Neural cell (in vitro differentiated cells): ENCODE results near the gene MAFB. TPM values are rescaled to one million over a fixed set of nuclear protein-coding genes. Genes with fewer than 3 reads are reported as not detected.
A peak's percentile ranks its signal among the peaks of the same experiment; 100 is the strongest.

ENCODE experiments used
- H2AFZ ChIP-seq: fragments of 200-600, 300-800 bp; sonication (generic), shearing (Covaris generic); 2 replicates; pipeline ENCODE4 v1.6.0; 2014; ENCODE audit warnings: low read depth, mild to moderate bottlenecking, antibody characterized with exemption, low read length, moderate library complexity
- H3F3A ChIP-seq: fragments of 200-600 bp; shearing (Covaris generic); 2 replicates; pipeline ENCODE4 v1.6.1; 2016; ENCODE audit warnings: mild to moderate bottlenecking, moderate library complexity, mixed read lengths, antibody characterized with exemption, low read length; ENCODE audit not compliant: insufficient read depth, poor library complexity, severe bottlenecking
- H3K27ac ChIP-seq: fragments of 200-600, 300-800 bp; sonication (generic), shearing (Covaris generic); 2 replicates; pipeline ENCODE4 v1.5.1; 2014; ENCODE audit warnings: mild to moderate bottlenecking, low read length, moderate library complexity
- H3K27me3 ChIP-seq: fragments of 300-800, 200-600 bp; sonication (generic), shearing (Covaris generic); 2 replicates; pipeline ENCODE4 v1.6.0; 2014; ENCODE audit warnings: mild to moderate bottlenecking, low read depth, low read length, moderate library complexity; ENCODE audit not compliant: insufficient read depth
- H3K36me3 ChIP-seq: fragments of 300-800, 200-600 bp; sonication (generic), shearing (Covaris generic); 2 replicates; pipeline ENCODE4 v1.5.1; 2014; ENCODE audit warnings: mild to moderate bottlenecking, antibody characterized with exemption, low read length, moderate library complexity; ENCODE audit not compliant: insufficient read depth
- H3K4me2 ChIP-seq: fragments of 300-800, 200-600 bp; sonication (generic), shearing (Covaris generic); 2 replicates; pipeline ENCODE4 v1.6.0; 2014; ENCODE audit warnings: mild to moderate bottlenecking, low read length
- H3K4me3 ChIP-seq: fragments of 300-800, 200-600 bp; sonication (generic), shearing (Covaris generic); 2 replicates; pipeline ENCODE4 v1.5.1; 2014; ENCODE audit warnings: mild to moderate bottlenecking, low read length, moderate library complexity
- H3K79me2 ChIP-seq: fragments of 200-600 bp; shearing (Covaris generic); replicated peaks from 2 replicates; pipeline ENCODE4 v1.6.0; 2014; ENCODE audit warnings: mild to moderate bottlenecking, low read length, moderate library complexity; ENCODE audit not compliant: insufficient read depth
- H3K9ac ChIP-seq: fragments of 300-800, 200-600 bp; sonication (generic), shearing (Covaris generic); 2 replicates; pipeline ENCODE4 v1.6.1; 2016; ENCODE audit warnings: mild to moderate bottlenecking, low read length, mixed read lengths
- H3K9me2 ChIP-seq: fragments of 200-600 bp; shearing (Covaris generic); 2 replicates; pipeline ENCODE4 v1.6.1; 2016; ENCODE audit warnings: mild to moderate bottlenecking, low read length, mixed read lengths; ENCODE audit not compliant: insufficient read depth
- H3K9me3 ChIP-seq: fragments of 200-600, 300-800 bp; sonication (generic), shearing (Covaris generic); 2 replicates; pipeline ENCODE4 v1.6.1; 2016; ENCODE audit warnings: mild to moderate bottlenecking, mixed run types, low read length, moderate library complexity, mixed read lengths
- H4K20me1 ChIP-seq: fragments of 200-600 bp; shearing (Covaris generic); 2 replicates; pipeline ENCODE4 v1.6.1; 2016; ENCODE audit warnings: mild to moderate bottlenecking, mixed run types; ENCODE audit not compliant: insufficient read depth
- CTCF ChIP-seq: fragments of 450-650 bp; IDR thresholded peaks from 2 replicates; pipeline ENCODE4 v1.5.1; 2014; ENCODE audit warnings: antibody characterized with exemption, mild to moderate bottlenecking, moderate library complexity; ENCODE audit not compliant: poor library complexity, severe bottlenecking
- EZH2 ChIP-seq: fragments of 200-600, 300-800 bp; shearing (Covaris generic), sonication (generic); IDR thresholded peaks from 2 replicates; pipeline ENCODE4 v1.6.1; 2014; ENCODE audit warnings: antibody characterized with exemption, low read length, borderline replicate concordance, mild to moderate bottlenecking; ENCODE audit not compliant: insufficient read depth, poor library complexity, severe bottlenecking
- POLR2AphosphoS5 ChIP-seq: IDR thresholded peaks from 2 replicates; pipeline ENCODE4 v1.6.1; 2012
- RAD21 ChIP-seq: fragments of 450-650 bp; conservative IDR thresholded peaks from 2 replicates; pipeline ENCODE4 v1.6.1; 2014; ENCODE audit warnings: antibody characterized with exemption, mild to moderate bottlenecking, moderate library complexity
- REST ChIP-seq: IDR thresholded peaks from 2 replicates; pipeline ENCODE4 v1.6.1; 2012; ENCODE audit warnings: borderline replicate concordance
- SMC3 ChIP-seq: fragments of 450-650 bp; conservative IDR thresholded peaks from 2 replicates; pipeline ENCODE4 v1.6.1; 2014; ENCODE audit warnings: antibody characterized with exemption, mild to moderate bottlenecking, moderate library complexity; ENCODE audit not compliant: poor library complexity
- TAF1 ChIP-seq: IDR thresholded peaks from 2 replicates; pipeline ENCODE4 v1.6.1; 2012; ENCODE audit warnings: low read depth
- polyA plus RNA-seq: library from polyadenylated mRNA; depleted of rRNA; stranded (reverse); fragments of >200 nt; gene quantifications from 2 replicates; pipeline ENCODE4 v1.2.3, GENCODE V29; 2014

The MAFB gene
- polyA plus RNA-seq, 1 donor from 2014 or later, result 5.6 TPM

- H3K27ac ChIP-seq, result no peak overlapping the region
- no peak for TF ChIP-seq SMC3
- TF ChIP-seq CTCF, result no peak
- no peak for TF ChIP-seq EZH2
- TF ChIP-seq RAD21, result no peak
- TF ChIP-seq REST, result no peak
- peak; percentile 8 for TF ChIP-seq POLR2AphosphoS5
- no peaks in the 10 kb centered on the region for H3K9me3 ChIP-seq
- H3F3A ChIP-seq, result no peaks in the 10 kb centered on the region
- peaks cover 85% of the 10 kb centered on the region for H3K27me3 ChIP-seq
- H3K9me2 ChIP-seq, result no peaks in the 10 kb centered on the region
- no peak overlapping the region for H2AFZ ChIP-seq
- H3K4me3 ChIP-seq, result peak overlapping the region; percentile 54
- no peak overlapping the region for H3K4me2 ChIP-seq
- H3K9ac ChIP-seq, result no peak overlapping the region
- H3K36me3 ChIP-seq, result peaks cover 5% of the 10 kb centered on the region
- H4K20me1 ChIP-seq, result peaks cover 12% of the 10 kb centered on the region
- peaks cover 12% of the 10 kb centered on the region for H3K79me2 ChIP-seq
Measured at GRCh38 chr20:40683221-40683893, 5.7 kb downstream of the MAFB start.

GRCh38 chr20:40682104-40682981, 6.7 kb downstream of the MAFB start:
- no peak overlapping the region for H3K27ac ChIP-seq
- peaks cover 83% of the 10 kb centered on the region for H3K27me3 ChIP-seq
- peaks cover 12% of the 10 kb centered on the region for H3K79me2 ChIP-seq
- H3K9ac ChIP-seq, result no peak overlapping the region
- no peaks in the 10 kb centered on the region for H3F3A ChIP-seq
- no peak overlapping the region for H3K4me2 ChIP-seq
- TF ChIP-seq SMC3 (no peak), TAF1 (no peak)
- H3K36me3 ChIP-seq, result peaks cover 5% of the 10 kb centered on the region
- no peaks in the 10 kb centered on the region for H3K9me3 ChIP-seq
- H3K4me3 ChIP-seq, result peak overlapping the region; percentile 54
- no peak overlapping the region for H2AFZ ChIP-seq
- peaks cover 9% of the 10 kb centered on the region for H4K20me1 ChIP-seq
- no peaks in the 10 kb centered on the region for H3K9me2 ChIP-seq
